HepG2 (cell line): ENCODE data around the gene CCNT2. TPM values are rescaled to one million over a fixed set of nuclear protein-coding genes. Genes with fewer than 3 reads are reported as not detected.
A peak's percentile ranks its signal among the peaks of the same experiment; 100 is the strongest.

ENCODE experiments used
- ATAC-seq: fragments of 200-7000 bp; cut with Tn5 transposase; 3 replicates; pipeline ENCODE4 v1.9.1; 2020; ENCODE audit warnings: mild to moderate bottlenecking, moderate library complexity
- BruUV-seq: library from RNA; stranded (reverse); fragments of 400-500 nt; replicated peaks from 2 replicates; lab custom pipeline; 2021; lab: Mats Ljungman, UMichigan
- CTCF ChIA-PET: fragments of 300-600 bp; formaldehyde crosslinking; extraction: SDS; loops from one replicate; lab custom pipeline; 2021; ENCODE audit warnings: low total read pairs, inconsistent platforms, low intra/inter-chr PET ratio; lab: Yijun Ruan, JAX
- POLR2A ChIA-PET: fragments of 350-600 bp; sonication (Branson Sonifier 250); formaldehyde crosslinking; loops from one replicate; lab custom pipeline; 2020; ENCODE audit warnings: antibody characterized with exemption, inconsistent platforms; lab: Yijun Ruan, JAX
- DNase-seq: peaks from one replicate; pipeline ENCODE4 v3.0.0-alpha.2; 2015; ENCODE audit warnings: low spot score
- FAIRE-seq: peaks from 3 replicates; lab custom pipeline; 2011; peaks lifted over from hg19 to GRCh38; lab: Jason Lieb, UNC
- H2AFZ ChIP-seq: one replicate; pipeline ENCODE4 v1.6.1; 2011; ENCODE audit warnings: low read length, inconsistent platforms
- H3K27ac ChIP-seq: fragments of 300-600 bp; 3 replicates; pipeline ENCODE4 v1.8.0; 2011; ENCODE audit warnings: mixed run types, mild to moderate bottlenecking, mixed read lengths, low read length, inconsistent platforms; ENCODE audit not compliant: insufficient read depth; ENCODE audit errors: extremely low read length
- H3K27me3 ChIP-seq, 2 experiments: fragments of 200-600 bp in 1 of 2; 2 replicates in 1 of 2; 3 replicates in 1 of 2; pipeline versions ENCODE4 v1.6.0 to v1.8.0; 2011; ENCODE audit warnings: low read length in 2 of 2, mild to moderate bottlenecking in 2 of 2, moderate library complexity in 2 of 2, inconsistent platforms in 1 of 2; ENCODE audit not compliant: insufficient read depth in 2 of 2, control insufficient read depth in 1 of 2
- H3K36me3 ChIP-seq, 2 experiments: fragments of 200-600 bp in 1 of 2; replicated peaks in 1 of 2; 2 replicates in 1 of 2; 3 replicates in 1 of 2; pipeline versions ENCODE4 v1.5.1 to v1.8.0; 2011; ENCODE audit warnings: low read length in 2 of 2, inconsistent platforms in 1 of 2; ENCODE audit not compliant: insufficient read depth in 2 of 2, control insufficient read depth in 1 of 2
- H3K4me1 ChIP-seq: 2 replicates; pipeline ENCODE4 v1.5.1; 2012; ENCODE audit warnings: low read length, inconsistent platforms; ENCODE audit not compliant: insufficient read depth
- H3K4me2 ChIP-seq: 2 replicates; pipeline ENCODE4 v1.6.0; 2011; ENCODE audit warnings: low read depth, low read length, inconsistent platforms
- H3K4me3 ChIP-seq, 3 experiments: fragments of 200-600 bp in 1 of 3; sonication (generic), shearing (Covaris generic) in 1 of 3; replicated peaks in 1 of 3; 2 replicates each; pipeline ENCODE4 v1.5.1; 2011 to 2016; ENCODE audit warnings: low read length in 3 of 3, inconsistent platforms in 2 of 3, low read depth in 2 of 3, mild to moderate bottlenecking in 2 of 3, control low read depth in 1 of 3, mixed read lengths in 1 of 3; ENCODE audit not compliant: insufficient read depth in 1 of 3
- H3K79me2 ChIP-seq: one replicate; pipeline ENCODE4 v1.6.1; 2011; ENCODE audit warnings: low read length, inconsistent platforms; ENCODE audit not compliant: insufficient read depth
- H3K9ac ChIP-seq: 2 replicates; pipeline ENCODE4 v1.6.0; 2011; ENCODE audit warnings: mild to moderate bottlenecking, low read depth, low read length, inconsistent platforms; ENCODE audit not compliant: insufficient read depth
- H3K9me3 ChIP-seq: 2 replicates; pipeline ENCODE4 v1.5.1; 2012; ENCODE audit warnings: mild to moderate bottlenecking, low read length
- H4K20me1 ChIP-seq: 2 replicates; pipeline ENCODE4 v1.6.0; 2011; ENCODE audit warnings: inconsistent platforms, mild to moderate bottlenecking, low read length, moderate library complexity; ENCODE audit not compliant: insufficient read depth
- FOXJ3 ChIP-seq: sonication (generic); formaldehyde crosslinking; IDR thresholded peaks from 2 replicates; pipeline ENCODE4 v1.4.0; 2020; ENCODE audit warnings: missing genetic modification reagents, mild to moderate bottlenecking, borderline replicate concordance
- FUBP1 ChIP-seq: sonication (generic); formaldehyde crosslinking; IDR thresholded peaks from 2 replicates; pipeline ENCODE4 v1.5.1; 2020; ENCODE audit warnings: missing genetic modification reagents, mild to moderate bottlenecking, borderline replicate concordance
- GMEB2 ChIP-seq: IDR thresholded peaks from 2 replicates; pipeline ENCODE4 v1.6.1; 2016; ENCODE audit warnings: missing biosample characterization, missing genetic modification reagents, low read depth
- RBM22 ChIP-seq: fragments of 200-400 bp; formaldehyde crosslinking; optimal IDR thresholded peaks from 2 replicates; pipeline ENCODE3; 2017; ENCODE audit warnings: mild to moderate bottlenecking, low read length, moderate library complexity
- SNAPC2 ChIP-seq: sonication (generic); formaldehyde crosslinking; IDR thresholded peaks from 2 replicates; pipeline ENCODE4 v1.8.1; 2022; ENCODE audit warnings: mild to moderate bottlenecking, missing genetic modification reagents
- SP4 ChIP-seq: sonication (generic); formaldehyde crosslinking; IDR thresholded peaks from 2 replicates; pipeline ENCODE4 v1.8.1; 2023; ENCODE audit warnings: mild to moderate bottlenecking, missing genetic modification reagents
- ZNF10 ChIP-seq: sonication (generic); formaldehyde crosslinking; IDR thresholded peaks from 2 replicates; pipeline ENCODE4 v1.4.0; 2020; ENCODE audit warnings: mild to moderate bottlenecking, low read depth, missing genetic modification reagents, borderline replicate concordance
- ZNF205 ChIP-seq: IDR thresholded peaks from 2 replicates; pipeline ENCODE4 v1.6.1; 2018; ENCODE audit warnings: missing biosample characterization, missing genetic modification reagents
- ZNF296 ChIP-seq: sonication (generic); formaldehyde crosslinking; conservative IDR thresholded peaks from 2 replicates; pipeline ENCODE4 v1.5.0; 2020; ENCODE audit warnings: mild to moderate bottlenecking, missing genetic modification reagents
- ZNF543 ChIP-seq: sonication (generic); formaldehyde crosslinking; IDR thresholded peaks from 2 replicates; pipeline ENCODE4 v1.4.0; 2020; ENCODE audit warnings: mild to moderate bottlenecking, missing genetic modification reagents
- WGBS: methylation state at CpG from one replicate; pipeline ENCODE4 v1.1.6; 2017; ENCODE audit warnings: low lambda C conversion rate; 5-methylcytosine and 5-hydroxymethylcytosine counted together
- in situ Hi-C: cut with HindIII; loops from 2 replicates; pipeline ENCODE4 v1.10.0; 2017; ENCODE audit warnings: low pct_unique_long_range_greater_than_20kb; ENCODE audit not compliant: extremely low pct_ligation_motif_present
- intact Hi-C: fragments of 100-400 bp; cut with micrococcal nuclease; formaldehyde crosslinking; loops from one replicate; pipeline ENCODE4 v1.10.0; 2022; ENCODE audit not compliant: unreplicated experiment
- polyA plus RNA-seq, 8 experiments: library from polyadenylated mRNA; depleted of rRNA in 3 of 8; stranded (reverse) in 7 of 8; unstranded in 1 of 8; fragments of >200 nt; fragmentation: Illumina TruSeq in 4 of 8; extraction: Trizol in 4 of 8; gene quantifications; 2 replicates each; pipeline versions ENCODE4 v1.2.1 to v1.2.3, GENCODE V29; 2011 to 2016; ENCODE audit warnings: low read depth in 4 of 8, missing spikeins in 1 of 8, mixed read lengths in 1 of 8; ENCODE audit not compliant: insufficient read depth in 1 of 8
- total RNA-seq, 5 experiments: library from RNA; depleted of rRNA; stranded (reverse); fragments of >200 nt; fragmentation: Illumina TruSeq; extraction: Trizol; gene quantifications; 2 replicates each; pipeline ENCODE4 v1.2.3, GENCODE V29; 2016; ENCODE audit warnings: low read depth in 1 of 5

Gene CCNT2
- total and polyA plus RNA-seq, 2 of the 13 experiments (the other 11 are each of a cell fraction or from before 2014, with no cell fraction given): 22.1 to 34.4 TPM

- Histone ChIP-seq H3K9ac (no peak overlapping the region), H2AFZ (no peak overlapping the region), H3K4me1 (peaks cover 38% of the 10 kb centered on the region), H3K27me3 (no peaks in the 10 kb centered on the region), H3K27ac (no peak overlapping the region), H3K4me3 (no peak overlapping the region), H4K20me1 (no peaks in the 10 kb centered on the region; the same call in 1 of the 2 replicates), H3K4me2 (no peak overlapping the region), H3K79me2 (peaks cover 2% of the 10 kb centered on the region), H3K36me3 (peaks cover 16 to 72% of the 10 kb centered on the region in 2 experiments), H3K9me3 (no peaks in the 10 kb centered on the region)
- in situ Hi-C loops (no loop called here), intact Hi-C loops (no loop called here)
- ATAC-seq (no peak), FAIRE-seq (no peak), DNase-seq (no peak)
- BruUV-seq: TSS peak; percentile 1
- ChIA-PET CTCF (no interaction called here), POLR2A (no interaction called here)
- WGBS: 100% methylated on average over 2 of the region's 5 CpGs
- TF ChIP-seq SNAPC2 (CRISPR knock-in tag) (no peak), RBM22 (peak; percentile 81)
Observed at GRCh38 chr2:134954065-134954464, 35.4 kb downstream of the CCNT2 start.

GRCh38 chr2:134955744-134956143, 37.1 kb downstream of the CCNT2 start:
- Histone ChIP-seq H3K4me3 (no peak overlapping the region), H3K4me1 (peaks cover 38% of the 10 kb centered on the region), H3K27me3 (no peaks in the 10 kb centered on the region), H3K79me2 (peaks cover 2% of the 10 kb centered on the region), H3K9ac (no peak overlapping the region), H3K4me2 (no peak overlapping the region), H3K9me3 (no peaks in the 10 kb centered on the region), H3K27ac (peak overlapping the region; percentile 3), H2AFZ (no peak overlapping the region), H3K36me3 (peaks cover 10 to 55% of the 10 kb centered on the region in 2 experiments), H4K20me1 (no peaks in the 10 kb centered on the region; the same call in 1 of the 2 replicates)
- in situ Hi-C loops (no loop called here), intact Hi-C loops (no loop called here)
- TF ChIP-seq ZNF205 (CRISPR knock-in tag): no peak
- no peak for TF ChIP-seq ZNF296 (CRISPR knock-in tag)
- no peak for TF ChIP-seq GMEB2 (CRISPR knock-in tag)
- TF ChIP-seq FUBP1: no peak
- no peak for TF ChIP-seq FOXJ3 (CRISPR knock-in tag)
- no peak for TF ChIP-seq ZNF543 (CRISPR knock-in tag)
- no peak for TF ChIP-seq ZNF10 (CRISPR knock-in tag)
- TF ChIP-seq SP4 (CRISPR knock-in tag): no peak
- ATAC-seq: no peak
- no peak for DNase-seq
- no TSS peak for BruUV-seq
- no peak for FAIRE-seq
- CTCF ChIA-PET: interaction anchor here (0.6 kb wide), 1 partner anchor 285 kb away, joined by 3 read pairs; no protein-coding TSS in a partner anchor
- POLR2A ChIA-PET: no interaction called here
- WGBS: 63% methylated on average over 1 of the region's 1 CpG
